Mesendoderm (in vitro differentiated cells): ENCODE data around the gene RIMBP3B.
"Not testable (repeated sequence)": the region's sequence is repeated elsewhere in the genome, so short reads cannot be mapped to it uniquely, and the experiment has no call there.

Experiments used
- DNase-seq: peaks from one replicate; pipeline ENCODE4 v3.0.0; 2013
- H2AK5ac ChIP-seq: 2 replicates; pipeline ENCODE4 v1.6.1; 2013; ENCODE audit warnings: low read length, inconsistent platforms
- H2BK120ac ChIP-seq: 2 replicates; pipeline ENCODE4 v1.6.1; 2013; ENCODE audit warnings: low read depth, mild to moderate bottlenecking, low read length, moderate library complexity, mixed read lengths
- H2BK15ac ChIP-seq: replicated peaks from 2 replicates; pipeline ENCODE4 v1.6.1; 2013; ENCODE audit warnings: low read depth, mild to moderate bottlenecking, moderate library complexity
- H2BK5ac ChIP-seq: 2 replicates; pipeline ENCODE4 v1.6.1; 2013; ENCODE audit warnings: low read length, inconsistent platforms
- H3K18ac ChIP-seq: 2 replicates; pipeline ENCODE4 v1.6.1; 2013; ENCODE audit warnings: mild to moderate bottlenecking, low read length, mixed read lengths
- H3K23ac ChIP-seq: one replicate; pipeline ENCODE4 v1.6.1; 2013; ENCODE audit warnings: low read length
- H3K27ac ChIP-seq: 2 replicates; pipeline ENCODE4 v1.5.1; 2013; ENCODE audit warnings: low read depth, mild to moderate bottlenecking, inconsistent platforms, low read length, moderate library complexity
- H3K27me3 ChIP-seq: 2 replicates; pipeline ENCODE4 v1.6.1; 2013; ENCODE audit warnings: low read length, control low read depth, mild to moderate bottlenecking, inconsistent platforms; ENCODE audit not compliant: insufficient read depth, poor library complexity
- H3K36me3 ChIP-seq: 2 replicates; pipeline ENCODE4 v1.6.1; 2013; ENCODE audit warnings: low read length, inconsistent platforms; ENCODE audit not compliant: control insufficient read depth, insufficient read depth
- H3K4ac ChIP-seq: one replicate; pipeline ENCODE4 v1.6.1; 2013; ENCODE audit warnings: low read depth, mild to moderate bottlenecking, low read length, moderate library complexity
- H3K4me1 ChIP-seq: 2 replicates; pipeline ENCODE4 v1.6.1; 2013; ENCODE audit warnings: low read depth, low read length, inconsistent platforms; ENCODE audit not compliant: control insufficient read depth
- H3K4me2 ChIP-seq: 2 replicates; pipeline ENCODE4 v1.6.1; 2013; ENCODE audit warnings: low read length
- H3K4me3 ChIP-seq: 2 replicates; pipeline ENCODE4 v1.5.1; 2013; ENCODE audit warnings: mild to moderate bottlenecking, low read length
- H3K56ac ChIP-seq: one replicate; pipeline ENCODE4 v1.6.1; 2013; ENCODE audit warnings: low read length
- H3K79me1 ChIP-seq: 2 replicates; pipeline ENCODE4 v1.6.1; 2013; ENCODE audit warnings: low read length, inconsistent platforms
- H3K79me2 ChIP-seq: 2 replicates; pipeline ENCODE4 v1.6.1; 2013; ENCODE audit warnings: mild to moderate bottlenecking, low read length; ENCODE audit not compliant: control insufficient read depth, insufficient read depth
- H3K9ac ChIP-seq: 2 replicates; pipeline ENCODE4 v1.6.1; 2013; ENCODE audit warnings: low read length, inconsistent platforms
- H4K5ac ChIP-seq: one replicate; pipeline ENCODE4 v1.6.1; 2013; ENCODE audit warnings: low read length
- H4K8ac ChIP-seq: one replicate; pipeline ENCODE4 v1.6.1; 2013; ENCODE audit warnings: low read depth, mild to moderate bottlenecking, control low read depth, low read length, moderate library complexity
- WGBS: extraction: QIAGEN DNeasy Blood & Tissue Kit; methylation state at CpG from one replicate; pipeline ENCODE4 v1.1.7; 2013; ENCODE audit warnings: low lambda C conversion rate, missing lambda C conversion rate; ENCODE audit not compliant: insufficient coverage; ENCODE audit errors: extremely low coverage; 5-methylcytosine and 5-hydroxymethylcytosine counted together

The RIMBP3B gene

DNA sequence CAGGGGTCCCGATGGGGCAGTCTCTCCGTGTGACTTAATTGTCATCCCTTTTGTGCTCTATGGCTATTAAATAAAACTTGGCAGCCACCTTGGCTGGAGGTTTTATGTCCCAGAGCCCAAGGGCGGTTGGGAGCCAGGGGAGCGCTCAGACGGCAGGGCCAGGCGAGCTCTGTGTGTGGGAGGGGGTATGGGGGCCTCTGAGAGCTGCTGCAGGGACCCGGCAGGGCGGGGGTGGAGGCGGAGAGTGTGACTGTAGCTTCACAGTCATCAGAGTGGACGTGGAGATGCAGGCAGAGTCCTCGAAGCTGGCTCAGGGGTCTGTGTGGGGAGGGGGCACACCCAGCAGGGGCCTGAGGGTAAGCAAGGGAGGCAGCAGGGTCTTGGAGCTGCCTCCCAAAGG is 19.2 kb upstream of the RIMBP3B start:
- DNase-seq, H3K18ac ChIP-seq, H3K79me1 ChIP-seq, H4K5ac ChIP-seq, H3K23ac ChIP-seq, H4K8ac ChIP-seq, H3K9ac ChIP-seq, H3K27me3 ChIP-seq, H2AK5ac ChIP-seq, H3K4ac ChIP-seq, H3K4me3 ChIP-seq, H3K4me1 ChIP-seq, H2BK5ac ChIP-seq, H3K56ac ChIP-seq, H3K79me2 ChIP-seq, H2BK15ac ChIP-seq, H3K4me2 ChIP-seq, H2BK120ac ChIP-seq, H3K36me3 ChIP-seq, H3K27ac ChIP-seq: not testable (repeated sequence)
- no CpG with 5 or more reads among the region's 11 CpGs for WGBS

- not testable (repeated sequence) for H2AK5ac ChIP-seq, H3K27me3 ChIP-seq, H2BK5ac ChIP-seq, H3K79me2 ChIP-seq, H3K4me2 ChIP-seq, H3K9ac ChIP-seq, H3K23ac ChIP-seq, H4K8ac ChIP-seq, H3K56ac ChIP-seq, DNase-seq, H3K36me3 ChIP-seq, H3K4me3 ChIP-seq, H2BK120ac ChIP-seq, H3K4me1 ChIP-seq, H3K79me1 ChIP-seq, H2BK15ac ChIP-seq, H3K18ac ChIP-seq, H3K4ac ChIP-seq, H3K27ac ChIP-seq, H4K5ac ChIP-seq
- WGBS, result no CpG with 5 or more reads among the region's 4 CpGs
Measured at GRCh38 chr22:21365337-21365736, 18.2 kb upstream of the RIMBP3B start.

DNA sequence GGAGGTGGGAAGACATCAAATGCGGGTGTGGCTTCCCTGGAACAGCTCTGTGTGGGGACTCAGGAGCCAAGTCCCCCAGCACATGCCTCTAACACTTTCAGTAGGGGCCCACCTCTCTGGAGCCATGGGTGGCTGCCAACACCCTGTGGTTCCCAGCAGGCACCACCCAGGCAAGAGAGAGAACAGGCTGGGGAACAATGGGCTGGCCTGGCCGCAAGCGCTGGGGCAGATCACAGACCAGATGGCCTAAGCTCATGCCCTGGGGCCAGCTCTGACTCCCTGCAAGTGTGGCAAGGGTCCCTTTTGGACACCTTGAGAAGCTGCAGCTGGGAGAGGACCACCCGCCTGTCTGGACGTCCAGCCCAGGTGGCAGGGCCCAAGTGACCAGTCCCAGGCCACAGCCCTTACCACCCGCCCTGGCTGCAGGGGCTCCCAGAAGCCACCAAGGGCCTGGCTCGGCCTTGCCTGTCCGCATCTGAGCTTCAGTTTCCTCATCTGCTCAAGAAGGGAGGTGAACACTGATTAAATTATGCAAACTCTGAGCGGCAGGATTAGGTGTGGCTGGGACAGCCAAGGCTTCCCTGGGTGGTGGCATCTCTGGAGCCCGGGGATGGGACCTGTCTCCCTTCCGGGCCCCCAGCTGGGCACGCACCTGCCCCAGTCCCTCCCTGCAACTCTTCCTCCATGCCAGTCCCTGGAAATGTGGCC is 14.8 kb upstream of the RIMBP3B start:
- H4K8ac ChIP-seq, H3K4me3 ChIP-seq, H3K79me2 ChIP-seq, H3K56ac ChIP-seq, H3K23ac ChIP-seq, DNase-seq, H3K4ac ChIP-seq, H3K27me3 ChIP-seq, H2BK15ac ChIP-seq, H3K4me1 ChIP-seq, H3K27ac ChIP-seq, H3K36me3 ChIP-seq, H2AK5ac ChIP-seq, H2BK5ac ChIP-seq, H3K4me2 ChIP-seq, H2BK120ac ChIP-seq, H3K9ac ChIP-seq, H3K18ac ChIP-seq, H3K79me1 ChIP-seq, H4K5ac ChIP-seq: not testable (repeated sequence)
- no CpG with 5 or more reads among the region's 12 CpGs for WGBS

DNA sequence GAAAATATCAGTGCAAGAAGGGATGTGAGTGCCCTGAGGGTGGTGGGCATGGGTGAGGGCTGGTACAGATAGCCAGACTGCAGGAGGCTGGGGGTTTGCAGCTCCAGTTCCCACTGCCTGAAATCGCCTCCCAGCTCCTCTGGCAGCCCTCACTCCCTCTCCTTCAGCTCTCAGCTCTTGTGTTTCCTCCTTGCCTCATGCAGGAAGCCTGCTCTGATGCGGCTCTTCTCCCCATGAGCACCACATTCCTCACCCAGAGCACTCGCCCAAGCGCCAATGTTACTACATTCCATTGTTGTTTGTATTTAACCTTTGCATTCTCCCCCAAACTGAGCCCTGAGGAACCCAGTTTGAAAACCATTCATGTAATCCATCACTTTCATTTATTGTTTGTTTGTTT is 7.7 kb upstream of the RIMBP3B start:
- H3K56ac ChIP-seq, H4K5ac ChIP-seq, H3K4ac ChIP-seq, H3K18ac ChIP-seq, H4K8ac ChIP-seq, H3K27me3 ChIP-seq, H3K27ac ChIP-seq, H3K4me1 ChIP-seq, DNase-seq, H3K36me3 ChIP-seq, H3K4me2 ChIP-seq, H2BK5ac ChIP-seq, H3K23ac ChIP-seq, H3K9ac ChIP-seq, H3K4me3 ChIP-seq, H3K79me2 ChIP-seq, H2AK5ac ChIP-seq, H2BK15ac ChIP-seq, H2BK120ac ChIP-seq, H3K79me1 ChIP-seq: not testable (repeated sequence)
- no CpG with 5 or more reads among the region's 4 CpGs for WGBS

GRCh38 chr22:21384468-21385357 is 1.2 kb downstream of the RIMBP3B start:
- not testable (repeated sequence) for H3K4me3 ChIP-seq, H3K27ac ChIP-seq, H4K5ac ChIP-seq, H2BK120ac ChIP-seq, H3K56ac ChIP-seq, H3K18ac ChIP-seq, H3K4me1 ChIP-seq, H3K27me3 ChIP-seq, H3K79me2 ChIP-seq, H4K8ac ChIP-seq, DNase-seq, H3K23ac ChIP-seq, H3K36me3 ChIP-seq, H2BK15ac ChIP-seq, H3K79me1 ChIP-seq, H3K9ac ChIP-seq, H2BK5ac ChIP-seq, H2AK5ac ChIP-seq, H3K4ac ChIP-seq, H3K4me2 ChIP-seq
- WGBS, result no CpG with 5 or more reads among the region's 79 CpGs
